GM18870 (cell line): ENCODE measurements around the gene CFAP299.
"Not testable (repeated sequence)": the region's sequence is repeated elsewhere in the genome, so short reads cannot be mapped to it uniquely, and the experiment has no call there.

Experiments used
- ATAC-seq: cut with Tn5 transposase; IDR thresholded peaks from one replicate; pipeline ENCODE4 v1.9.1; 2021; ENCODE audit warnings: moderate library complexity; ENCODE audit not compliant: unreplicated experiment

Gene CFAP299

GRCh38 chr4:80439294-80440061, 103.9 kb downstream of the CFAP299 start:
- ATAC-seq = not testable (repeated sequence)

DNA sequence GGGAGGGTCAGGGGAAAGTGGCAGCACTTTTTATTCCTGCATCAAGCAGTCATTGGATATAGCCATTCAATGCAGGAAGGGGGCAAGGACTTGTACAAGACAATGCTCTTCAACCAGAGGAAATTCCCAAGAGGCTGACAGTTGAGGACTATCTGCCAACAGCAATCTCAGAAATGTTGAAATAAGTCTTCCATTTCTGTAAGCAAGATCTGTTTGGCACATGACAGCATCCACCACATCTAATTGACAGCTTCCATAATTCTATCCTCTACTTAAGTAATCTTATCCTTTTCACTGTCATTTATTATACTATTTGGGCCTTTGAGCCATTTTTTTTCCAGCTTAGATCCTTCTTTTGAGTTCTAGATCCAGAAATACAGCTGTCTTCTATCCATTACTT, 110.7 kb downstream of the CFAP299 start:
- no peak for ATAC-seq

GRCh38 chr4:80446664-80447063, 111.1 kb downstream of the CFAP299 start:
- ATAC-seq = no peak

- no peak for ATAC-seq
Measured at GRCh38 chr4:80447493-80447892, 112.0 kb downstream of the CFAP299 start.

- ATAC-seq = no peak
Measured at GRCh38 chr4:80448056-80448455, 112.5 kb downstream of the CFAP299 start.

GRCh38 chr4:80452055-80452454, 116.5 kb downstream of the CFAP299 start:
- ATAC-seq = no peak

- ATAC-seq = no peak
Measured at GRCh38 chr4:80452768-80453167, 117.2 kb downstream of the CFAP299 start.

- no peak for ATAC-seq
Measured at GRCh38 chr4:80454040-80454439, 118.5 kb downstream of the CFAP299 start.

- ATAC-seq = no peak
Measured at GRCh38 chr4:80454556-80454955, 119.0 kb downstream of the CFAP299 start.

GRCh38 chr4:80459918-80460473, 124.5 kb downstream of the CFAP299 start:
- no peak for ATAC-seq

GRCh38 chr4:80461412-80461811, 125.9 kb downstream of the CFAP299 start:
- ATAC-seq = no peak

- ATAC-seq = peak; percentile 77
Measured at GRCh38 chr4:80462621-80463091, 127.1 kb downstream of the CFAP299 start.

DNA sequence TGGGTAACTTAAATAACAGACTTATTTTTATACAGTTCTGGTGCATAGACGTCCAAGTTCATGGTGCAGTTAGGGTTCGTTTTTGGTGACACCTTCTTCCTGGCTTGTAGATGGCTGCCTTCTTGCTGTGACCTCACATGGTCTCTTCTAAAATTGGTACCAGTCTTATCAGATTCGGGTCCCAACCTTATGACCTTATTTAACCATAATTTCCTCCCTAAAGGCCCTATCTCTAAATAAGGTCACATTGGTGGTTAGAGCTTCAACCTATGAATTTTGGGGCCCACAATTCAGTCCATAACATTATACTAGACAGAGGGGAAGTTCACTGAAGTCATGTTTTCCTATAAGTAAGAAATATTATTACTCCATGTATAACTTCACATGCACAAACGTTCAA, 128.0 kb downstream of the CFAP299 start:
- ATAC-seq = no peak

DNA sequence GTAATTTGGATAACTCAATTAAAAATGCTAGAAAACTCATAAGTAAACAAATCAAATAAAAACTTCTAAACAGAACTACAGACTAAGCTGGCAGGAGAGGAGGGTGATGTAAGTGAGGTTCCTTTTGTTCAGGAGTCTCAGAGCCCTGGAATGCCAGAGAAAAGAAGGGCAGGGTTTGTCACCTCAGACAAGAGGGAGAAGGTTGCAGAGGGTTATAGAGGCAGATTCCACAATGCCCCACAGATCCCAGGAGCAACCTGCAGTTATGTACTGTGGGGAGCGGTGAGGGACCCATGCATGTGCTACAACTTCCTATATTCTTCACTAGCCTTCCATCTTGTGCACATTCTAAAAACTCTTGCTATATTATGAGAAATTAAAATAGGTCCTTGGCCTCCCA, 129.7 kb downstream of the CFAP299 start:
- ATAC-seq = no peak

DNA sequence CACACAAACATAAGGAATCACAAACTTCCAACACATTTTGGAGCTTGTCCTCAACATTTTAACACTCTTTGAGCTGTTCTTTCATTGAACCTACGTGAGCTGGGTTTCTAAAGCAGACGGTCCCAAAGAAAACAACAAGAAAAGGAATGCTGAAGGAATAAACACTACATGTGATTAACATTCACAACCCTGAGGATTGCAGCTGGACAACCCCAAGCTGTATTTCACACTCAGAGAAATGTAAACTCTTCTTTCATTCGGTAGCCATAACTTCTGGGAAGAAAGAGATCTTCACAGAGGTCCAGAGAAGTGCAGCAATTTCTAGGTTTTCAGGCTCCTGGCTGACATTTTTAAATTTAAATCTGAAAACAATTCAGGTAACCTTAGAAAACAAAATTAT, 130.2 kb downstream of the CFAP299 start:
- no peak for ATAC-seq

GRCh38 chr4:80466618-80467017, 131.1 kb downstream of the CFAP299 start:
- ATAC-seq = no peak

DNA sequence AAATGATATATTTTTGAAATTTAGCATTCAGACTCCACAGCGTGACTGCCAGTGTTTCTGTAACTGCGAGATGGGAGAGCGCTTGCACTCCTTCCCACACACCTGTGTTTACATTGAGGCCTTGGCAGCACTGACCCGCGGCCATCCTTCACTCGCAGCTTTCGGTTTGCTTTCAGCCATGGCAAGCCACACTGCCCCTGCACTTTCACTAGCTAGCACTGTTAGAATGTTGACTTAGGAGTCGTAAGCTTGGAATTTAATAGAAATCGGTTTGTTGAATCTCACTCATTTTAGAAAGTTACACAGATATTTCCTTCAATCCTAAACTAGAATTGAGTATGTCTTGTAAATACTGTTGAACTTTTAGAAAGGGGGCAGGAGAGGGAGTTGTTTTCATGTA, 136.2 kb downstream of the CFAP299 start:
- no peak for ATAC-seq

DNA sequence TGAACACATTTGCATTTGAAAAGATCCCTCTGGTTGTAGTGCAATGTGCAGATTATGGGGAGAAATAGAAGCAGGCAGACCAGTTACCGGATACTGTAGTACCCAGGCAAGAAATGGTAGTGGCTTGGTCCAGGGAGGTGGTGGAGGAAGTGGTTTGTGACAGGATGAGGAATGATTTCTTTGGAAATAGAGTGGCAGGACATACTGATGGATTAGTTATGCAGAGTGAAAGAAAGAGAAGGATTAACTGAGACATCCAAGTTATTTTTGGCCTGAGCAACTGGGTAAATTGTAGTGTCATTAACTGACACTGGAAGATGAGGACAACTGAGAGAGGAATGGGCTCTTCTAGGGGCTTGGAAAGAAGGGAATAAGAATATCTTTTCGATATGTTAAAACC, 139.7 kb downstream of the CFAP299 start:
- no peak for ATAC-seq

- no peak for ATAC-seq
Measured at GRCh38 chr4:80475798-80476197, 140.3 kb downstream of the CFAP299 start.

DNA sequence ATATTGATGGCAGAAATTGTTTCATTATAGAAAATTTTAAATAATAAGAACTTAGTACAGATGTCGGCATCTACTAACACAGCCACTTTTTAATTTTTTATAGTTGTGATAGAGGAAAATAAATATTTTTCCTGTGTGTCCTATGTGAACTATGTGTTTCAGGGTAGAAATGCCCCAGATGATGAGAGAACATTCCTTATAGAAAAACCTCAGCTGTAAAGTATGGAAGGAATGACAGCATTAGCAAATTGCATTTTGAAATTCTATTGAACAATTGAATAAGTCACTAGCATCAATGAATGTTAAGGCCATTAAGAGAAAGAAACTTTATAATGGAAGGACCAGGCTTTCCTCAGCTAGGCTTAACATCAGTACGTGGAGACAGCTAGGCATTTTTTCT, 149.2 kb downstream of the CFAP299 start:
- ATAC-seq = no peak

DNA sequence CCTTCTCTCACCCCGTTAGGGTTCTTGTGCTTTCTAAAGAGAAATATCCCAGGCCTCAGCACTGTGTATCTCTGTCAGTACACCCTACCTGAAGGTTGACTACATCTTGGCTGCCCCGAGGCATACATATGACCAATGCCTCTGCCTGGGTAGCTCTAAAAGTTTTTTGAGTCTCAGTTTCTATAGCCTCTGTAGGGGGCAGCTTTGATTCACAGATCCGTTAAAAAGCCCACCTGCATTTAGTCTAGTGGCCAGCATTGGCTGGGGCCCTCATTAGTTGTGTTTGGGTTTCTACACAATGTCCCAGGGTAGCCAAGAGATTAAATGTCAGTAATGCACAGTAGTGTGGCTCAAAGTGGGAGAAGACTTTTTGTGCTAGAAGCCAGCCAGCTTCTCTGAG, 151.1 kb downstream of the CFAP299 start:
- ATAC-seq = no peak

DNA sequence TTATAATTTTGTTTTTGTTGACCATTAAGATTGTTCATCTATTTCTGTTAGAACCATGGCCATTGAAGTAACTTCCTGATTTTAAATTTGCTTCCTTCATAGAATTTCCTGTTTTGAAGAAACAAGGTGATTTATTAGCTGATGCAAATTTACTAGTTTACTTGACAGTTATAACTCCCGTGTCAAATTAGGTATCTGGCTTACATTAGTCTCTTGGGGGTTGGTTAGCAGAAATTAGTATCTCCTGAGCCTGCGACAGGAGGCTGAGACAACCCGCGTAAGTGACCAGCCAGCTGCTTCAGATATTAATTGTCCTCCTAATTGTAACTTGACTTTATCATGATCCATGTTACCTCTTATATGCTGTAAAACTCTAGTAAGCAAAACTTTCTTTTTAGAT, 154.3 kb downstream of the CFAP299 start:
- ATAC-seq = no peak

- no peak for ATAC-seq
Measured at GRCh38 chr4:80492761-80493160, 157.2 kb downstream of the CFAP299 start.
